GM12878 (cell line): ENCODE results near the gene TCF7. TPM values are rescaled to one million over a fixed set of nuclear protein-coding genes. Genes with fewer than 3 reads are reported as not detected.

Experiments
- ATAC-seq: fragments of 200-7000 bp; cut with Tn5 transposase; 3 replicates; pipeline ENCODE4 v1.9.1; 2020; ENCODE audit warnings: mild to moderate bottlenecking, moderate library complexity
- BruUV-seq: library from RNA; stranded (reverse); fragments of 400-500 nt; replicated peaks from 2 replicates; lab custom pipeline; 2021; lab: Mats Ljungman, UMichigan
- CTCF ChIA-PET: fragments of 300-600 bp; sonication (Branson Sonifier 250); formaldehyde crosslinking; extraction: SDS; loops from one replicate; lab custom pipeline; 2021; ENCODE audit warnings: inconsistent platforms; lab: Yijun Ruan, JAX
- POLR2A ChIA-PET: fragments of 350-600 bp; formaldehyde crosslinking; extraction: SDS; loops from one replicate; lab custom pipeline; 2021; ENCODE audit warnings: inconsistent platforms; lab: Charles Lee
- RAD21 ChIA-PET: fragments of 300-600 bp; sonication (Branson Sonifier 250); formaldehyde crosslinking; loops from one replicate; lab custom pipeline; 2023; ENCODE audit warnings: antibody characterized with exemption; ENCODE audit not compliant: unreplicated experiment; lab: Charles Lee
- SMC1A ChIA-PET: fragments of 300-600 bp; sonication (Branson Sonifier 250); formaldehyde crosslinking; loops from one replicate; lab custom pipeline; 2023; ENCODE audit not compliant: unreplicated experiment, uncharacterized antibody; lab: Charles Lee
- DNase-seq: peaks from one replicate; pipeline ENCODE4 v3.0.0-alpha.2; 2011; ENCODE audit warnings: low read depth, low spot score
- FAIRE-seq: peaks from 3 replicates; lab custom pipeline; 2011; peaks lifted over from hg19 to GRCh38; lab: Jason Lieb, UNC
- H2AFZ ChIP-seq: 2 replicates; pipeline ENCODE4 v1.6.0; 2011; ENCODE audit warnings: low read depth, low read length, control low read depth; ENCODE audit not compliant: control insufficient read depth
- H3K27ac ChIP-seq: 2 replicates; pipeline ENCODE4 v1.5.1; 2011; ENCODE audit warnings: control low read depth; ENCODE audit not compliant: control insufficient read depth, insufficient read depth
- H3K27me3 ChIP-seq, 2 experiments: replicated peaks in 1 of 2; 2 replicates each; pipeline versions ENCODE4 v1.6.0 to v1.6.1; 2011; ENCODE audit warnings: low read length in 1 of 2; ENCODE audit not compliant: control insufficient read depth in 2 of 2, insufficient read depth in 2 of 2
- H3K36me3 ChIP-seq, 2 experiments: 2 replicates each; pipeline ENCODE4 v1.5.1; 2011; ENCODE audit warnings: low read length in 1 of 2; ENCODE audit not compliant: control insufficient read depth in 2 of 2, insufficient read depth in 2 of 2
- H3K4me1 ChIP-seq: 2 replicates; pipeline ENCODE4 v1.6.1; 2011; ENCODE audit warnings: mild to moderate bottlenecking, low read length, moderate library complexity, mixed read lengths; ENCODE audit not compliant: control insufficient read depth, insufficient read depth
- H3K4me2 ChIP-seq: 2 replicates; pipeline ENCODE4 v1.6.0; 2011; ENCODE audit warnings: control low read depth; ENCODE audit not compliant: control insufficient read depth, insufficient read depth
- H3K4me3 ChIP-seq: fragments of 200-600 bp; sonication (generic); 2 replicates; pipeline ENCODE4 v1.5.1; 2016
- H3K79me2 ChIP-seq: 2 replicates; pipeline ENCODE4 v1.6.0; 2011; ENCODE audit warnings: low read length; ENCODE audit not compliant: control insufficient read depth, insufficient read depth
- H3K9ac ChIP-seq: 2 replicates; pipeline ENCODE4 v1.8.0; 2011; ENCODE audit warnings: low read length, control low read depth, mixed read lengths; ENCODE audit not compliant: control insufficient read depth, insufficient read depth
- H3K9me3 ChIP-seq: replicated peaks from 3 replicates; pipeline ENCODE4 v1.5.1; 2011; ENCODE audit warnings: mild to moderate bottlenecking, low read length; ENCODE audit not compliant: control insufficient read depth, insufficient read depth
- H4K20me1 ChIP-seq: 2 replicates; pipeline ENCODE4 v1.6.0; 2011; ENCODE audit not compliant: control insufficient read depth, insufficient read depth
- KDM1A ChIP-seq: fragments of 200-600 bp; sonication (generic); IDR thresholded peaks from 2 replicates; pipeline ENCODE4 v1.6.1; 2016; ENCODE audit warnings: borderline replicate concordance
- NFIC ChIP-seq: IDR thresholded peaks from 2 replicates; pipeline ENCODE4 v1.6.1; 2012; ENCODE audit warnings: low read depth, mild to moderate bottlenecking, inconsistent platforms, low read length, moderate library complexity
- WGBS: methylation state at CpG from one replicate; pipeline ENCODE4 v1.1.6; 2016; ENCODE audit warnings: low lambda C conversion rate; ENCODE audit not compliant: insufficient replicate concordance, insufficient coverage; ENCODE audit errors: missing lambda C conversion rate; 5-methylcytosine and 5-hydroxymethylcytosine counted together
- in situ Hi-C: fragments of 300-500 bp; cut with MboI; formaldehyde crosslinking; loops from 9 replicates; pipeline ENCODE4 v1.14.3; 2018; ENCODE audit warnings: mixed read lengths
- intact Hi-C: fragments of 100-400 bp; cut with micrococcal nuclease; formaldehyde crosslinking; loops from one replicate; pipeline ENCODE4 v1.14.2; 2022; ENCODE audit not compliant: unreplicated experiment
- polyA plus RNA-seq, 11 experiments: library from polyadenylated mRNA; depleted of rRNA in 4 of 11; unstranded in 6 of 11; stranded (reverse) in 5 of 11; fragments of >200 nt; fragmentation: Nextera tagmentation in 4 of 11; fragmentation: Illumina TruSeq in 1 of 11; extraction: Ambion mirVana in 4 of 11; extraction: Trizol in 1 of 11; gene quantifications; 1 replicate in 1 of 11; 2 replicates in 10 of 11; pipeline versions ENCODE4 v1.2.1 to v1.2.3, GENCODE V29; 2011 to 2016; ENCODE audit warnings: inconsistent platforms in 2 of 11, missing spikeins in 2 of 11, low read depth in 1 of 11
- total RNA-seq, 4 experiments: library from RNA; depleted of rRNA in 3 of 4; stranded (reverse); fragments of >200 nt in 3 of 4; fragmentation: Illumina TruSeq in 1 of 4; extraction: Trizol in 1 of 4; gene quantifications; 2 replicates each; pipeline versions ENCODE4 v1.2.1 to v1.2.3, GENCODE V29; 2013 to 2021
- TF ChIP-seq, protein P1 (sequence below): fragments of 450-650 bp; IDR thresholded peaks from 2 replicates; pipeline ENCODE4 v1.6.1; 2017; ENCODE audit warnings: antibody characterized with exemption, mild to moderate bottlenecking, moderate library complexity
- TF ChIP-seq, protein P2 (sequence below): fragments of 450-650 bp; IDR thresholded peaks from 2 replicates; pipeline ENCODE4 v1.6.1; 2017; ENCODE audit warnings: mild to moderate bottlenecking, moderate library complexity
- TF ChIP-seq, protein P3 (sequence below): fragments of 450-650 bp; IDR thresholded peaks from 2 replicates; pipeline ENCODE4 v1.6.1; 2018; ENCODE audit warnings: borderline replicate concordance, mild to moderate bottlenecking; ENCODE audit not compliant: partially characterized antibody
- TF ChIP-seq, protein P4 (sequence below): fragments of 450-650 bp; formaldehyde crosslinking; IDR thresholded peaks from 2 replicates; pipeline ENCODE4 v1.4.0; 2022; ENCODE audit warnings: mild to moderate bottlenecking, moderate library complexity

TCF7 gene
- total and polyA plus RNA-seq, 10 of the 15 experiments (the other 5 are each of a cell fraction or from before 2014, with no cell fraction given) = 10.0 to 60.2 (median 23.6) TPM

DNA sequence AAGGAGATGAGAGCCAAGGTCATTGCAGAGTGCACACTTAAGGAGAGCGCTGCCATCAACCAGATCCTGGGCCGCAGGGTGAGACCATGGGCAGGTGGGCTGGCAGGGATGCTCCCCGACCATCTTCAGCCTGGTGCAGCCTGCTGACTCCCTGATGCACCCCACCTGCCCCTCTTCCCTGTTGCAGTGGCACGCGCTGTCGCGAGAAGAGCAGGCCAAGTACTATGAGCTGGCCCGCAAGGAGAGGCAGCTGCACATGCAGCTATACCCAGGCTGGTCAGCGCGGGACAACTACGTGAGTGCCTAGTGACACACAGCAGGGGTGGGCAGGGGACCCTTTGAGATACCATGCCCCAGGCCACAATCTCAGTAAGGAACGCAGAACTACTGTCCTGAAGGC lies 28.3 kb downstream of the TCF7 start (continued):
- TF ChIP-seq, protein P1, sequence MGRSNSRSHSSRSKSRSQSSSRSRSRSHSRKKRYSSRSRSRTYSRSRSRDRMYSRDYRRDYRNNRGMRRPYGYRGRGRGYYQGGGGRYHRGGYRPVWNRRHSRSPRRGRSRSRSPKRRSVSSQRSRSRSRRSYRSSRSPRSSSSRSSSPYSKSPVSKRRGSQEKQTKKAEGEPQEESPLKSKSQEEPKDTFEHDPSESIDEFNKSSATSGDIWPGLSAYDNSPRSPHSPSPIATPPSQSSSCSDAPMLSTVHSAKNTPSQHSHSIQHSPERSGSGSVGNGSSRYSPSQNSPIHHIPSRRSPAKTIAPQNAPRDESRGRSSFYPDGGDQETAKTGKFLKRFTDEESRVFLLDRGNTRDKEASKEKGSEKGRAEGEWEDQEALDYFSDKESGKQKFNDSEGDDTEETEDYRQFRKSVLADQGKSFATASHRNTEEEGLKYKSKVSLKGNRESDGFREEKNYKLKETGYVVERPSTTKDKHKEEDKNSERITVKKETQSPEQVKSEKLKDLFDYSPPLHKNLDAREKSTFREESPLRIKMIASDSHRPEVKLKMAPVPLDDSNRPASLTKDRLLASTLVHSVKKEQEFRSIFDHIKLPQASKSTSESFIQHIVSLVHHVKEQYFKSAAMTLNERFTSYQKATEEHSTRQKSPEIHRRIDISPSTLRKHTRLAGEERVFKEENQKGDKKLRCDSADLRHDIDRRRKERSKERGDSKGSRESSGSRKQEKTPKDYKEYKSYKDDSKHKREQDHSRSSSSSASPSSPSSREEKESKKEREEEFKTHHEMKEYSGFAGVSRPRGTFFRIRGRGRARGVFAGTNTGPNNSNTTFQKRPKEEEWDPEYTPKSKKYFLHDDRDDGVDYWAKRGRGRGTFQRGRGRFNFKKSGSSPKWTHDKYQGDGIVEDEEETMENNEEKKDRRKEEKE = no peak
- no peak for TF ChIP-seq NFIC
- TF ChIP-seq, protein P2, sequence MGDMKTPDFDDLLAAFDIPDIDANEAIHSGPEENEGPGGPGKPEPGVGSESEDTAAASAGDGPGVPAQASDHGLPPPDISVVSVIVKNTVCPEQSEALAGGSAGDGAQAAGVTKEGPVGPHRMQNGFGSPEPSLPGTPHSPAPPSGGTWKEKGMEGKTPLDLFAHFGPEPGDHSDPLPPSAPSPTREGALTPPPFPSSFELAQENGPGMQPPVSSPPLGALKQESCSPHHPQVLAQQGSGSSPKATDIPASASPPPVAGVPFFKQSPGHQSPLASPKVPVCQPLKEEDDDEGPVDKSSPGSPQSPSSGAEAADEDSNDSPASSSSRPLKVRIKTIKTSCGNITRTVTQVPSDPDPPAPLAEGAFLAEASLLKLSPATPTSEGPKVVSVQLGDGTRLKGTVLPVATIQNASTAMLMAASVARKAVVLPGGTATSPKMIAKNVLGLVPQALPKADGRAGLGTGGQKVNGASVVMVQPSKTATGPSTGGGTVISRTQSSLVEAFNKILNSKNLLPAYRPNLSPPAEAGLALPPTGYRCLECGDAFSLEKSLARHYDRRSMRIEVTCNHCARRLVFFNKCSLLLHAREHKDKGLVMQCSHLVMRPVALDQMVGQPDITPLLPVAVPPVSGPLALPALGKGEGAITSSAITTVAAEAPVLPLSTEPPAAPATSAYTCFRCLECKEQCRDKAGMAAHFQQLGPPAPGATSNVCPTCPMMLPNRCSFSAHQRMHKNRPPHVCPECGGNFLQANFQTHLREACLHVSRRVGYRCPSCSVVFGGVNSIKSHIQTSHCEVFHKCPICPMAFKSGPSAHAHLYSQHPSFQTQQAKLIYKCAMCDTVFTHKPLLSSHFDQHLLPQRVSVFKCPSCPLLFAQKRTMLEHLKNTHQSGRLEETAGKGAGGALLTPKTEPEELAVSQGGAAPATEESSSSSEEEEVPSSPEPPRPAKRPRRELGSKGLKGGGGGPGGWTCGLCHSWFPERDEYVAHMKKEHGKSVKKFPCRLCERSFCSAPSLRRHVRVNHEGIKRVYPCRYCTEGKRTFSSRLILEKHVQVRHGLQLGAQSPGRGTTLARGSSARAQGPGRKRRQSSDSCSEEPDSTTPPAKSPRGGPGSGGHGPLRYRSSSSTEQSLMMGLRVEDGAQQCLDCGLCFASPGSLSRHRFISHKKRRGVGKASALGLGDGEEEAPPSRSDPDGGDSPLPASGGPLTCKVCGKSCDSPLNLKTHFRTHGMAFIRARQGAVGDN = no peak
- TF ChIP-seq, all 136 proteins: peak for 3

DNA sequence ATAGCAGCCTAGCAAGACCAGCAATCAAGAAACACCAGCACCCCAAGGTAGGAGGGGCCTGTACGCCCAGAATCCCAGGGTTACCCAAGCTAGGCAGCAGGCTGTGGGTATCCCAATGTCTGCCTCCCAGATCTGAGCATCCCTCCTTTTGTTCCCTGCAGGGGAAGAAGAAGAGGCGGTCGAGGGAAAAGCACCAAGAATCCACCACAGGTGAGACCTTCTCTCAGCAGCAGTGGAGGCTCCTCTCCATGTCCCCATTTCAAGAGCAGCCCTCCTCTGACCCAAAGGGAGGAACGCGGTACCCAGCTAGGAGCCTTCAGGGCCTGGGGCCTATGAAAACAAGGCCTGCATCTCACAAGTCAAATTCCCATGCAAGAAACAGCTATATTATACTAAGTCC lies 28.9 kb downstream of the TCF7 start:
- SMC1A ChIA-PET = interaction anchor here (0.6 to 21.6 kb wide), 5 partner anchors 9 to 104 kb away, joined by 3 to 441 read pairs (median 3); no protein-coding TSS in a partner anchor
- FAIRE-seq (no peak), DNase-seq (no peak), ATAC-seq (no peak)
- 82% methylated on average over 5 of the region's 5 CpGs for WGBS
- no peak overlapping the region for H3K9ac ChIP-seq
- H3K9me3 ChIP-seq = no peaks in the 10 kb centered on the region
- TF ChIP-seq KDM1A = no peak
- TF ChIP-seq, protein P3, sequence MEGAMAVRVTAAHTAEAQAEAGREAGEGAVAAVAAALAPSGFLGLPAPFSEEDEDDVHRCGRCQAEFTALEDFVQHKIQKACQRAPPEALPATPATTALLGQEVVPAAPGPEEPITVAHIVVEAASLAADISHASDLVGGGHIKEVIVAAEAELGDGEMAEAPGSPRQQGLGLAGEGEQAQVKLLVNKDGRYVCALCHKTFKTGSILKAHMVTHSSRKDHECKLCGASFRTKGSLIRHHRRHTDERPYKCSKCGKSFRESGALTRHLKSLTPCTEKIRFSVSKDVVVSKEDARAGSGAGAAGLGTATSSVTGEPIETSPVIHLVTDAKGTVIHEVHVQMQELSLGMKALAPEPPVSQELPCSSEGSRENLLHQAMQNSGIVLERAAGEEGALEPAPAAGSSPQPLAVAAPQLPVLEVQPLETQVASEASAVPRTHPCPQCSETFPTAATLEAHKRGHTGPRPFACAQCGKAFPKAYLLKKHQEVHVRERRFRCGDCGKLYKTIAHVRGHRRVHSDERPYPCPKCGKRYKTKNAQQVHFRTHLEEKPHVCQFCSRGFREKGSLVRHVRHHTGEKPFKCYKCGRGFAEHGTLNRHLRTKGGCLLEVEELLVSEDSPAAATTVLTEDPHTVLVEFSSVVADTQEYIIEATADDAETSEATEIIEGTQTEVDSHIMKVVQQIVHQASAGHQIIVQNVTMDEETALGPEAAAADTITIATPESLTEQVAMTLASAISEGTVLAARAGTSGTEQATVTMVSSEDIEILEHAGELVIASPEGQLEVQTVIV = no peak
- TF ChIP-seq, protein P4, sequence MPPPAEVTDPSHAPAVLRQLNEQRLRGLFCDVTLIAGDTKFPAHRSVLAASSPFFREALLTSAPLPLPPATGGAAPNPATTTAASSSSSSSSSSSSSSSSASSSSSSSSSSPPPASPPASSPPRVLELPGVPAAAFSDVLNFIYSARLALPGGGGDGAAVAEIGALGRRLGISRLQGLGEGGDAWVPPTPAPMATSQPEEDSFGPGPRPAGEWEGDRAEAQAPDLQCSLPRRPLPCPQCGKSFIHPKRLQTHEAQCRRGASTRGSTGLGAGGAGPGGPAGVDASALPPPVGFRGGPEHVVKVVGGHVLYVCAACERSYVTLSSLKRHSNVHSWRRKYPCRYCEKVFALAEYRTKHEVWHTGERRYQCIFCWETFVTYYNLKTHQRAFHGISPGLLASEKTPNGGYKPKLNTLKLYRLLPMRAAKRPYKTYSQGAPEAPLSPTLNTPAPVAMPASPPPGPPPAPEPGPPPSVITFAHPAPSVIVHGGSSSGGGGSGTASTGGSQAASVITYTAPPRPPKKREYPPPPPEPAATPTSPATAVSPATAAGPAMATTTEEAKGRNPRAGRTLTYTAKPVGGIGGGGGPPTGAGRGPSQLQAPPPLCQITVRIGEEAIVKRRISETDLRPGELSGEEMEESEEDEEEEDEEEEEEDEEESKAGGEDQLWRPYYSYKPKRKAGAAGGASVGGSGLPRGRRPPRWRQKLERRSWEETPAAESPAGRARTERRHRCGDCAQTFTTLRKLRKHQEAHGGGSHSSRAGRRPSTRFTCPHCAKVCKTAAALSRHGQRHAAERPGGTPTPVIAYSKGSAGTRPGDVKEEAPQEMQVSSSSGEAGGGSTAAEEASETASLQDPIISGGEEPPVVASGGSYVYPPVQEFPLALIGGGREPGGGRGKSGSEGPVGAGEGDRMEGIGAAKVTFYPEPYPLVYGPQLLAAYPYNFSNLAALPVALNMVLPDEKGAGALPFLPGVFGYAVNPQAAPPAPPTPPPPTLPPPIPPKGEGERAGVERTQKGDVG = no peak
- no TSS peak for BruUV-seq
- H3K27ac ChIP-seq = no peak overlapping the region
- H3K4me1 ChIP-seq = peaks cover 29% of the 10 kb centered on the region
- no peaks in the 10 kb centered on the region for H4K20me1 ChIP-seq
- POLR2A ChIA-PET = interaction anchor here (1.1 to 11.0 kb wide), 4 partner anchors 11 to 113 kb away, joined by 3 to 102 read pairs (median 5); no protein-coding TSS in a partner anchor
- no peak overlapping the region for H3K4me3 ChIP-seq
- H3K36me3 ChIP-seq = peaks cover 38 to 48% of the 10 kb centered on the region in 2 experiments
- intact Hi-C loops = no loop called here
- no peaks in the 10 kb centered on the region for H3K27me3 ChIP-seq
- RAD21 ChIA-PET = interaction anchor here (0.9 to 12.6 kb wide), 7 partner anchors 9 to 101 kb away, joined by 3 to 200 read pairs (median 13); partner anchors contain the start of gene TCF7
- peaks cover 10% of the 10 kb centered on the region for H3K79me2 ChIP-seq
- in situ Hi-C loops = no loop called here
- H2AFZ ChIP-seq = no peak overlapping the region
- CTCF ChIA-PET = interaction anchor here (0.6 to 24.1 kb wide), 8 partner anchors 15 to 450 kb away, joined by 3 to 792 read pairs (median 3); no protein-coding TSS in a partner anchor
- no peak overlapping the region for H3K4me2 ChIP-seq
